Fibroblast of mammary gland (primary cell): ENCODE measurements around the gene TMX1.

Experiments used
- DNase-seq: peaks from one replicate; pipeline ENCODE4 v3.0.0-alpha.2; 2010; ENCODE audit warnings: low read depth
- H3K4me3 ChIP-seq: 2 replicates; pipeline ENCODE4 v1.5.1; 2011; ENCODE audit warnings: low read depth, mild to moderate bottlenecking, low read length, moderate library complexity; ENCODE audit not compliant: control insufficient read depth
- CTCF ChIP-seq: conservative IDR thresholded peaks from 2 replicates; pipeline ENCODE4 v1.5.1; 2011; ENCODE audit warnings: low read depth, low read length, inconsistent platforms; ENCODE audit not compliant: control insufficient read depth, insufficient read depth

The TMX1 gene

DNA sequence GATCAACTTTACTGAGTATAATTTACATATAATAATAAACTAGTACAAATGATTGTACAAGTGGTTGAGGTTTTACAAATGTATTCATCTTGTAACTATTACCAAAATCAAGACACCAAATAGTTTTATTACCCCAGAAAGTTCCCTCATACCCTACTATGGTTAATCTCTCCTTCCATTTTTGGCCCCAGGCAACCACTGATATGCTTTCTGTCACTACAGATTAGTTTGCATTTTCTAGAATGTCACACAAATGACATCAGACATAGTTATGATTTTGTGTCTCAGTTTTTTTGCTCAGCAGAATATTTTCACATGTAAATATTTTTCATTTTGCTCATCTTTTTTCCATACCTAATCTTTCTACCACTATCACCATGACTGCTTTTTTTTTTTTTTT, 49.1 kb downstream of the TMX1 start:
- no peak for TF ChIP-seq CTCF
- no peak overlapping the region for H3K4me3 ChIP-seq
- DNase-seq = no peak

DNA sequence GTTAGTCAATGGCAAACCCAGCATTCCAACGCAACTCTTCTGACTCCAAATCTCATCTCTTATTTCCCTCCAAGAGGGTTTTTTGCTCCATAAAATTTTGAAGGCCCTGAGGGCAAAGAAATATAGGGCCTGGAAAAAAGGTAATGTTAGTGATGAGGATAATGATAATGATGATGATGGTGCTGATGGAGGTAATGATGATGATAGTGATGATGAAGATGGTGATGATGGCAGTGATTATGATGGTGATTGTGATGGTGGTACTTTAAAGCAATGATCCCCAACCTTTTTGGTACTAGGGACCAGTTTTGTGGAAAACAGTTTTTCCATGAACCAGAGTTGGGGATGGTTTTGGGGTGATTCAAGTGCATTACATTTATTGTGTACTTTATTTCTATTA, 50.1 kb downstream of the TMX1 start:
- no peak for DNase-seq
- no peak overlapping the region for H3K4me3 ChIP-seq
- no peak for TF ChIP-seq CTCF

DNA sequence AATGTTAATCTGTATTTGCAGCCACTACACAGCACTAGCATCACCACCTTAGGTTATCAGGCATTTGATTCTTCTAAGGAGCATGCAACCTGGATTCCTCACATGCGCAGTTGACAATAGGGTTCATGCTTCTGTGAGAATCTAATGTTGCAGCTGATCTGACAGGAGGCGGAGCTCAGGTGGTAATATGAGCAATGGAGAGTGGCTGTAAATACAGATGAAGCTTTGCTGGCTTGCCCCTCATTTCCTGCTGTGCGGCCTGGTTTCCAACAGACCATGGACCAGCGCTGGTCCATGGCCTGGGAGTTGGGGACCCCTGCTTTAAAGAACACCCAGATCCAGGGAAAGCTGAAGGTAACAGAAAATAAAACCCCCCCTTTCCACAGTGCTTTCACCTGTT, 51.0 kb downstream of the TMX1 start:
- no peak for TF ChIP-seq CTCF
- H3K4me3 ChIP-seq = no peak overlapping the region
- DNase-seq = no peak

GRCh38 chr14:51293149-51293911, 53.3 kb downstream of the TMX1 start:
- TF ChIP-seq CTCF = no peak
- no peak overlapping the region for H3K4me3 ChIP-seq
- peak; percentile 36 for DNase-seq

DNA sequence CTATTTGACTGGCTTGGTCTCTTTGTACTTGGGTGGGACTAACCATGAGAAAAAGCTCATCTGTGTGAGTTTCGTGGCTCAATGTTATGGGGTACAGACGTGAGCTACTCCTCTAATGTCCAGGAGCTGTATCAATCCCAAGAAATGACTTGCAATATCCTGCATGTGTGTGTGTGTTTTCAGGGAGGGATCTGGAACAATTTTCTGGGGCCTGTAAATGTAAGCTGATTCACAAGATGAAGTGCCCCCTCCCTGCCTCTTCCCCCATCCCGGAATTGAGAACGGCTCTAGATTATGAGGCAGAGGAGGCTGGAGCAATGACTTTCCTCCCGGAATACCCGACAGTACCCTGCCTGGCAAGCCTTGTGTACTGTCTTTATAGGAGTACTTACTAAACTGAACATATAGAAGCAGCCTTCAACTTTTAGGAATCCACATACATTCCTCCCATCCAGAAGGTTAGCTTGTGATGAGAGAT, 53.9 kb downstream of the TMX1 start:
- no peak overlapping the region for H3K4me3 ChIP-seq
- DNase-seq = peak; percentile 20
- TF ChIP-seq CTCF = no peak

DNA sequence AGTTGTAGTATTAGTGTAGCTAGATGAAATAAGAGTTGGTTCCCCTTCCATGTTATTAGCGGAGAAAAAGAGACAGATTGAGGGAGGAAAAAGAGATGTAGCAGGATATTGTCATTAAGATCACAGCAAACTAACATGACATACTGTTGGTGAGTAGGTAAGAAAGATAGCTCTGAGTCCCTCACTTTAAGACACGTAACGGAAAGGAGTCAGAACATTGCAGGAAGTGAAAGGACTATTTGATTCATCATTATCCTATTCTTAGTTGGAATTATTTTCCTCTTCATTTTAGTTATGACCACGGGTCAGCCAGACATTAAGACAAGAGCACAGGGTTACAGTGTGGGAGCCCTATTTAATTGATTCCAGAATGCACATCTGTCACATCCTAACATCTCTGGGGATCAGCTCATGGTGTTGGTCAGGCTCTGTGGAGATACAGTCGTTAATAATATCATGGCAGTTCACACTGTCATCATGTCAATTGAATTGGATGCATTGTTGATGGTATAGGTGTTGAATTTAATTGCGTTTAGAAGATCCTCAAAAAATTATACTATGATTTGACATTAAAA, 55.0 kb downstream of the TMX1 start:
- no peak for TF ChIP-seq CTCF
- DNase-seq = peak; percentile 40
- H3K4me3 ChIP-seq = no peak overlapping the region
